ENCODE results near the gene KRTAP10-1. TPM values are rescaled to one million over a fixed set of nuclear protein-coding genes. Genes with fewer than 3 reads are reported as not detected.

The KRTAP10-1 gene
- total and polyA plus RNA-seq, 2 of the 13 experiments (the other 11 are each of a cell fraction or from before 2014, with no cell fraction given), result not detected

- in situ Hi-C loops (cut with HindIII; ENCODE audit: extremely low pct_ligation_motif_present, low pct_unique_long_range_greater_than_20kb) (no loop called here), intact Hi-C loops (cut with micrococcal nuclease; ENCODE audit: unreplicated experiment) (no loop called here)
- CTCF ChIA-PET (ENCODE audit: low intra/inter-chr PET ratio, low total read pairs), result no interaction called here
- no peaks in the 10 kb centered on the region for H3K36me3 ChIP-seq (replicated peaks in 1 of 2; ENCODE audit: control insufficient read depth in 1 of 2, insufficient read depth in 2 of 2, low read length in 2 of 2)
- H3K4me2 ChIP-seq (ENCODE audit: low read depth, low read length), result no peak overlapping the region
- DNase-seq (ENCODE audit: low spot score) (no peak), FAIRE-seq (no peak), ATAC-seq (no peak)
- POLR2A ChIA-PET, result no interaction called here
- WGBS (ENCODE audit: low lambda C conversion rate), result 49% methylated on average over 13 of the region's 22 CpGs
- H3K4me1 ChIP-seq (ENCODE audit: insufficient read depth, low read length), result peaks cover 15% of the 10 kb centered on the region
- no peak overlapping the region for H3K9ac ChIP-seq (ENCODE audit: insufficient read depth, low read depth, low read length)
- no peaks in the 10 kb centered on the region for H3K27me3 ChIP-seq (ENCODE audit: control insufficient read depth in 1 of 2, insufficient read depth in 2 of 2, low read length in 2 of 2)
- H2AFZ ChIP-seq (ENCODE audit: low read length), result no peak overlapping the region
- no peaks in the 10 kb centered on the region for H4K20me1 ChIP-seq (ENCODE audit: insufficient read depth, low read length)
- no peaks in the 10 kb centered on the region for H3K79me2 ChIP-seq (ENCODE audit: insufficient read depth, low read length)
- H3K9me3 ChIP-seq (ENCODE audit: low read length), result peaks cover 13% of the 10 kb centered on the region
- H3K27ac ChIP-seq (ENCODE audit: extremely low read length, insufficient read depth, low read length), result no peak overlapping the region
- no peak overlapping the region for H3K4me3 ChIP-seq (replicated peaks in 1 of 3; ENCODE audit: insufficient read depth in 1 of 3, low read depth in 2 of 3, low read length in 3 of 3)
- no TSS peak for BruUV-seq (replicated peaks)
- TF ChIP-seq, protein P1, sequence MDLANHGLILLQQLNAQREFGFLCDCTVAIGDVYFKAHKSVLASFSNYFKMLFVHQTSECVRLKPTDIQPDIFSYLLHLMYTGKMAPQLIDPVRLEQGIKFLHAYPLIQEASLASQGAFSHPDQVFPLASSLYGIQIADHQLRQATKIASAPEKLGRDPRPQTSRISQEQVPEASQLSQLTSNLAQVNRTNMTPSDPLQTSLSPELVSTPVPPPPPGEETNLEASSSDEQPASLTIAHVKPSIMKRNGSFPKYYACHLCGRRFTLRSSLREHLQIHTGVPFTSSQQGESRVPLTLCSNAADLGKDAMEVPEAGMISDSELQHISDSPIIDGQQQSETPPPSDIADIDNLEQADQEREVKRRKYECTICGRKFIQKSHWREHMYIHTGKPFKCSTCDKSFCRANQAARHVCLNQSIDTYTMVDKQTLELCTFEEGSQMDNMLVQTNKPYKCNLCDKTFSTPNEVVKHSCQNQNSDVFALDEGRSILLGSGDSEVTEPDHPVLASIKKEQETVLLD (CRISPR knock-in tag; IDR thresholded peaks at IDR 0.05; ENCODE audit: low read depth), result no peak
- no peak for TF ChIP-seq ZFP1 (CRISPR knock-in tag; IDR thresholded peaks at IDR 0.05)
- no peak for TF ChIP-seq SKI (IDR thresholded peaks at IDR 0.05; ENCODE audit: partially characterized antibody)
- no peak for TF ChIP-seq PCBP2 (optimal IDR thresholded peaks at IDR 0.05; ENCODE audit: low read depth, low read length, poor library complexity, severe bottlenecking)
- TF ChIP-seq ZBTB43 (CRISPR knock-in tag; conservative IDR thresholded peaks at IDR 0.05), result no peak
- no peak for TF ChIP-seq AFF4 (CRISPR knock-in tag; IDR thresholded peaks at IDR 0.05)
- no peak for TF ChIP-seq TRIM22 (IDR thresholded peaks at IDR 0.05)
- TF ChIP-seq MYNN (CRISPR knock-in tag; IDR thresholded peaks at IDR 0.05; ENCODE audit: low read depth), result no peak
- no peak for TF ChIP-seq CBFB (CRISPR knock-in tag; IDR thresholded peaks at IDR 0.05)
- TF ChIP-seq TAF15 (IDR thresholded peaks at IDR 0.05; ENCODE audit: low read depth, low read length, poor library complexity, severe bottlenecking), result no peak
- TF ChIP-seq ZNF12 (CRISPR knock-in tag; IDR thresholded peaks at IDR 0.05), result no peak
Measured at GRCh38 chr21:44579056-44579832, 39.2 kb upstream of the KRTAP10-1 start.

Measured in HepG2 (cell line).